AG10803 (cell line): ENCODE measurements around the gene MINDY4B.
A peak's percentile ranks its signal among the peaks of the same experiment; 100 is the strongest.

ENCODE experiments used
- DNase-seq: peaks from one replicate; pipeline ENCODE4 v3.0.0; 2010; ENCODE audit warnings: low read depth
- H3K4me3 ChIP-seq: 2 replicates; pipeline ENCODE4 v1.5.1; 2011; ENCODE audit warnings: mild to moderate bottlenecking, low read length, control low read depth
- TF ChIP-seq, protein P1 (sequence below): conservative IDR thresholded peaks from 2 replicates; pipeline ENCODE4 v1.5.1; 2011; ENCODE audit warnings: mild to moderate bottlenecking, low read length, control low read depth, inconsistent platforms

The MINDY4B gene

DNA sequence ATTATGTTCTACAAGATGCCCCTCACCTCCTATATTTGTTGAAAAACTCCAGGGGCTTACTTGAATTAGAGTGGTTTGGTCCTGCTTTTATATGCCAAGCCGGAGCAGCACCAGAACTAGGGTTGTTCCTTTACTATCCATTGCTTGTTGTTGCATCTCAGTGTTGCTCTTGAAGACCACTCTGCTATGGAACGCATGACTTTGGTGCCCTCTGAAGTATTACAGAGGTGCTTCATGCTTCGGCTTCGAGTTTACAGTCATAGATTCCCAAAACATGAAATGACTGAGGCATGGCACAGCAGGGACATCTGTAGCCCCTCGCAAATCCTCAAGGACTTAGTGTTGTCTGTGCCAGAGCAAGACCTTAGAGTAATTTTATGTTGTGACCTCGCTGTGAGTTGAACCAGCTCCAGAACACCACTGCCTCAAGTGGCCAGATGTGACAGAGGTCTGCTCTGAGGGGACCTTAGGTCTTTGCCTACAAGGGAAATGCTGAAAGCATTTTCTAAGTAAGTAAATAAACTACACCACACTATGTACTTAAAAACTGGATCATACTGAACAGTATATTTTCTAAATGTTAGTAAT is 75.1 kb downstream of the MINDY4B start:
- H3K4me3 ChIP-seq = no peak overlapping the region
- DNase-seq = no peak
- TF ChIP-seq, protein P1, sequence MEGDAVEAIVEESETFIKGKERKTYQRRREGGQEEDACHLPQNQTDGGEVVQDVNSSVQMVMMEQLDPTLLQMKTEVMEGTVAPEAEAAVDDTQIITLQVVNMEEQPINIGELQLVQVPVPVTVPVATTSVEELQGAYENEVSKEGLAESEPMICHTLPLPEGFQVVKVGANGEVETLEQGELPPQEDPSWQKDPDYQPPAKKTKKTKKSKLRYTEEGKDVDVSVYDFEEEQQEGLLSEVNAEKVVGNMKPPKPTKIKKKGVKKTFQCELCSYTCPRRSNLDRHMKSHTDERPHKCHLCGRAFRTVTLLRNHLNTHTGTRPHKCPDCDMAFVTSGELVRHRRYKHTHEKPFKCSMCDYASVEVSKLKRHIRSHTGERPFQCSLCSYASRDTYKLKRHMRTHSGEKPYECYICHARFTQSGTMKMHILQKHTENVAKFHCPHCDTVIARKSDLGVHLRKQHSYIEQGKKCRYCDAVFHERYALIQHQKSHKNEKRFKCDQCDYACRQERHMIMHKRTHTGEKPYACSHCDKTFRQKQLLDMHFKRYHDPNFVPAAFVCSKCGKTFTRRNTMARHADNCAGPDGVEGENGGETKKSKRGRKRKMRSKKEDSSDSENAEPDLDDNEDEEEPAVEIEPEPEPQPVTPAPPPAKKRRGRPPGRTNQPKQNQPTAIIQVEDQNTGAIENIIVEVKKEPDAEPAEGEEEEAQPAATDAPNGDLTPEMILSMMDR = peak; percentile 16; the same call in 1 of the 2 replicates

DNA sequence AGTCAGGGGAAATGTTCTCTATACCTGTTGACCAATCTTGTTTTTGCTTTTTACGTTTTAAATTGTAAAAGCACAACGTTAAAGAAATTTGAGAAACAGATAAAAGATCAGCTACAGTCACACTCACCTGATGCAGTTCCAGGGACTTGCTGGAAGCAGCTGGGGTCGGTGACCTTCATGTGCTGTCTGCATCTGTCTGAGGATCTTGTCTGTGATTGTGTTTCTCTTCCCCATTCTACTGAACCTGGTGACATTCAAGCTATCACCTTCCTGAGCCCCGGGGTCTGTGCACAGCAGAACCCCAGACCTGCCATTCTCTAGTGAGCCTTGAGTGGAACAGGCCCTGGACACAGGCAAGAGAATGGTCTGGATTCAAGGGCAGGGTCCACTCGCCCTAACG is 75.8 kb downstream of the MINDY4B start:
- TF ChIP-seq, protein P1 = no peak
- H3K4me3 ChIP-seq = no peak overlapping the region
- DNase-seq = no peak

DNA sequence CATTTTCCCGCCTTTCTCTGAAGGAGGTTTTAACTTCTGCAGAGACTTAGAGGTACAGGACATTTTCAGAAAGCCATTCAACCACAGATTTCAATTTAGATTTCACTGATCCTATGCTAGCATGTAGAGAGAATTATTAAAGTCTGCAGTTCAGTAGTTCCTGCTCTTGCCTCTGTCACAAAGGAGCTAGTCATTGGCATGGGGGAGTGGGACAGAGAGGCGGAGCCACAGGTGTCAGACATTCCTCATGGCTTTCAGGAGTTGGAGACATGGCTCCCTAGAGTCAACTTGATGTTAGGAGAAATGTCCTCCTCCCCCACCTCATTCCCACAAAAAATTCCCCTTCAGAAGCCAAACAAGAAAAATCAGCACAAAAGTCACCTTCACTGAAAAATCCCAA is 76.2 kb downstream of the MINDY4B start:
- TF ChIP-seq, protein P1 = no peak
- no peak overlapping the region for H3K4me3 ChIP-seq
- no peak for DNase-seq

DNA sequence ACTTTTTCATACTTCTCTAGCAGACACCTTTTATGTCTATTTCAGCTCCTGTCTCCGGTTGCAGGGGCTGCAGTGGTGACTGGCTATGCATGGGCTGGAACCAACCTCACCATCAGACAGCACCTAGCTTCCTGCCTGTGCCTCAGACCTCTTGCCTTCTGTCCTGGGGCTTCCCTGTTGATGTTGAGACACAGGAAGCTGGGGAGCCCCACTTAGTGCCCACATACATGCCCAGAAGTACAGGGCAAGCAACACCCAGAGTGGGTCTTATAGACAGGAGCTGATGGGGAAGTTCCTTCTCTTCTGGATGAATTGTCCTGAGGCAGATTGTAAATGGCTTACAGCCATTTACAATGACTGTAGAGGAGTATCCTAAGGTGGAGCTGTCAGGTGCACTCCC is 77.0 kb downstream of the MINDY4B start:
- TF ChIP-seq, protein P1 = no peak
- DNase-seq = no peak
- no peak overlapping the region for H3K4me3 ChIP-seq

DNA sequence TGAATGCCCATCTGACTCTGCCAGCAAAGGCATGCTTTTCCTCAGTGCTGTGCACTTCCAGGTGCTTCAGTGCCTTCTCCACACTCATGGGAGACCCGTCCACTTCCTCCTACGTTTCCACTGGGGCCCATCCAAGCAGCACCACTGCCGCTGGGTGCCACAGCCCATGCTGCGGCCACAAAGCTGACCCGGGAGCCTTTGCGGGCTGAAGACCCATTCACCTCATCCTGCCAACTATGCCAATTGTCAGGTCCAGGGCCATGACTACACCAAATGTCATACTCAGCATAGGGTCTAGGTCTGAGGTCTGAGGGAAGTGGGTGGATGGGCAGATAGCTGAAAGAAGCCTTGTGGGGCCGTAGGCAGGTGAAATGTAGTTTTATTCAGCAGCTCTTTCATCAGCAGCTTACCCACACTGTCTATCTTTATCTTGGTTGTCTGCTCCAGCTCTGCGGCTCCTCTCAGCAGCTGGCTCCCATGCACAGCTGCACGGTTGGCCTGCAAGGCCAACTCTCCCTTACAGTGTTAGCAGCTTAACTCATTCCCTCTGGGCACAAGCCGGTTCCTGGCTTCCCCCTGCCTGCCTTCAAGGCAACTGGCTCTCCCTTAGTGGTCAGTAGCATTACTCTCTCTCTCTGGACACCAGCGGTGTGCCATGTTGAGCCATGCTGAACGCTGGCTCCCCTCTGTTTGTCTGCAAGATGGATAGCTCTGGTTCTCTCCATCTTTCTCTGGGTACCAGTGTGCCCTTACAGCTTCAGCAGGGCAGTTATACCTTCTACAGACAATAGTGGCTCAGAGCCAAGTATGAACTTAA is 78.6 kb downstream of the MINDY4B start:
- no peak for DNase-seq
- TF ChIP-seq, protein P1 = no peak

DNA sequence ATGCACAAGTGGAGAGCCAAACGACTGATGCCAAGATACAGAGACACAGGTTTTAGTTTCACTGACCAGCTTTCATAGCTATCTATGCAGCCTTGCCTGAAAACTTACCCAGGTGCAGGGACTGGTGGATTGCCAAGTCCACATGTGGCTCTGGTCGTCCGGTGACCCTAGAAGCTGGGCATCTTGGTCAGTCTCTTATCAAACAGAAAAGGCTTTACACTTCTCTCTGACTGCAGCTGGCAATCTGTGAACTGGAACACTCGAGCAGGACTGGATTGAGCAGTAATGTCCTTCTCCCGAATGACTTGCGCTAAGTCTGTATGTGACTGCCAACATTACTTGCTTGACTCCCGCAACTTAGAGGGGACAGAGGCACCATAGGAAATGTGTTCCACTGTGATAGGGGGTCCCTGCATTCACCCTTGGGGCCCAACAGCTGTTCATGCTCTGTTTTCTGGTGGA is 79.3 kb downstream of the MINDY4B start:
- no peak for DNase-seq
- TF ChIP-seq, protein P1 = no peak
- H3K4me3 ChIP-seq = no peak overlapping the region

More for the DNA sequence above, 78.6 kb downstream of the MINDY4B start:
- no peak overlapping the region for H3K4me3 ChIP-seq
